ENCODE measurements around the gene ITPKB. TPM values are rescaled to one million over a fixed set of nuclear protein-coding genes. Genes with fewer than 3 reads are reported as not detected.

ITPKB gene
- total RNA-seq, 1 experiment from 2014 or later = 17.7 TPM

DNA sequence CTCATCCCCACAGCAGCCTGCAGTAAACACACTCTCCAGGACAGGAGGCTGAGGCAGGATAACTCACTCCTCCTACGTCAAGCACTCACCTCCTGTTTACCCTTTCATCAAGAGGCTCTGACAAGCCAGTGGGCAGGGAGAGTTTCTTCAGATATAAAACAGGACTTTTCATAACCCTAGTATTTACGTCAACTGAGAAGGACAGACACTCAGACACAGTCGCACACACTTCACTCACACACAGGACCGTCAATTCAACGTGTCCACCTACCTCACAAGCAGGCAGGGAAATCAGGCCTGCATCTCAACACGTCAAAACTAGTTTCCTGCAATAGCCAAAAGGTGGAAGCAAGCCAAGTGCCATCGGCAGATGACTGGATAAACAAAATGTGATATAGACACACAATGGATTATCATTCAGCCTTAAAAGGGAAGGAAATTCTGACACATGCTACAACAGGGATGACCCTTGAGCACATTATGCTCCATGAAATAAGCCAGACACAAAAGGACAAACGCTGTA lies 48.6 kb downstream of the ITPKB start:
- no TSS peak for BruUV-seq (replicated peaks)
- no peaks in the 10 kb centered on the region for H4K20me1 ChIP-seq (ENCODE audit: low read length)
- intact Hi-C loops (cut with micrococcal nuclease) = no loop called here
- H3K27me3 ChIP-seq (ENCODE audit: low read length) = no peaks in the 10 kb centered on the region
- no peaks in the 10 kb centered on the region for H3K9me2 ChIP-seq (replicated peaks; ENCODE audit: low read length)
- TF ChIP-seq, protein P1, sequence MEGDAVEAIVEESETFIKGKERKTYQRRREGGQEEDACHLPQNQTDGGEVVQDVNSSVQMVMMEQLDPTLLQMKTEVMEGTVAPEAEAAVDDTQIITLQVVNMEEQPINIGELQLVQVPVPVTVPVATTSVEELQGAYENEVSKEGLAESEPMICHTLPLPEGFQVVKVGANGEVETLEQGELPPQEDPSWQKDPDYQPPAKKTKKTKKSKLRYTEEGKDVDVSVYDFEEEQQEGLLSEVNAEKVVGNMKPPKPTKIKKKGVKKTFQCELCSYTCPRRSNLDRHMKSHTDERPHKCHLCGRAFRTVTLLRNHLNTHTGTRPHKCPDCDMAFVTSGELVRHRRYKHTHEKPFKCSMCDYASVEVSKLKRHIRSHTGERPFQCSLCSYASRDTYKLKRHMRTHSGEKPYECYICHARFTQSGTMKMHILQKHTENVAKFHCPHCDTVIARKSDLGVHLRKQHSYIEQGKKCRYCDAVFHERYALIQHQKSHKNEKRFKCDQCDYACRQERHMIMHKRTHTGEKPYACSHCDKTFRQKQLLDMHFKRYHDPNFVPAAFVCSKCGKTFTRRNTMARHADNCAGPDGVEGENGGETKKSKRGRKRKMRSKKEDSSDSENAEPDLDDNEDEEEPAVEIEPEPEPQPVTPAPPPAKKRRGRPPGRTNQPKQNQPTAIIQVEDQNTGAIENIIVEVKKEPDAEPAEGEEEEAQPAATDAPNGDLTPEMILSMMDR (conservative IDR thresholded peaks at IDR 0.05; ENCODE audit: low read depth, low read length) = no peak
- TF ChIP-seq EZH2phosphoT487 (IDR thresholded peaks at IDR 0.05; ENCODE audit: borderline replicate concordance, low read length) (no peak), EZH2 (IDR thresholded peaks at IDR 0.05; ENCODE audit: low read length, unreplicated experiment) (no peak)
- H3K79me2 ChIP-seq (ENCODE audit: low read length) = no peaks in the 10 kb centered on the region
- CTCF ChIA-PET = no interaction called here
- no peak overlapping the region for H3K4me3 ChIP-seq (ENCODE audit: low read length)
- no peak overlapping the region for H3K27ac ChIP-seq (ENCODE audit: low read length)
- H3K4me1 ChIP-seq (ENCODE audit: insufficient read depth, low read length) = no peaks in the 10 kb centered on the region
- no peak overlapping the region for H2AFZ ChIP-seq (ENCODE audit: low read length)
- H3K9ac ChIP-seq (ENCODE audit: low read length) = no peak overlapping the region
- no peaks in the 10 kb centered on the region for H3F3A ChIP-seq (ENCODE audit: low read length, unreplicated experiment)
- no peaks in the 10 kb centered on the region for H3K36me3 ChIP-seq (ENCODE audit: low read depth, low read length)
- no peak overlapping the region for H3K4me2 ChIP-seq (ENCODE audit: low read length)
- no peak for DNase-seq
- POLR2A ChIA-PET (ENCODE audit: unreplicated experiment) = no interaction called here
- no peaks in the 10 kb centered on the region for H3K9me3 ChIP-seq (ENCODE audit: low read length)
- no peak for ATAC-seq

DNA sequence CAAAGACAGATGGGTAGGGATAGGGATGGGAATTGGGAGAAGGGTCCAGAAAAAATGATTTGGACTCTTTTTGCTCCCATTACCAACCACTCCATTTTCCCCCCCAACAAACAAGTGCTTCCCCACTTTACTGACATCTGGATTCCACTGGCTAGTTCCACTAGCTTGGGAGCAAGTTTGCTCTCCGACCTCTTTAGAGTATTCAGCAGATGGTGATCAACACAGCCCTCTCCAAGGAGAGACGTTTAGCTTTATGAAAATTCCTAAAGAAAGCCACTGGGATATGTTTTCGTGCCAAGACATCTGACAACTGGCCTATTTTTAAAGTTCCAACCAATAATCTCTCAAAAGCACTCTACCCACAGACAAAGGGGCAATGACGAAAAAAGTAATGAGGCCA lies 50.3 kb downstream of the ITPKB start:
- ChIA-PET POLR2A (ENCODE audit: unreplicated experiment) (no interaction called here), CTCF (interaction anchor here (0.6 kb wide), 1 partner anchor 21 kb away, joined by 3 read pairs; no protein-coding TSS in a partner anchor)
- H3K27me3 ChIP-seq (ENCODE audit: low read length) = no peaks in the 10 kb centered on the region
- H3K79me2 ChIP-seq (ENCODE audit: low read length) = no peaks in the 10 kb centered on the region
- H3K9me2 ChIP-seq (replicated peaks; ENCODE audit: low read length) = no peaks in the 10 kb centered on the region
- intact Hi-C loops (cut with micrococcal nuclease) = no loop called here
- H3K4me1 ChIP-seq (ENCODE audit: insufficient read depth, low read length) = no peaks in the 10 kb centered on the region
- H3K4me3 ChIP-seq (ENCODE audit: low read length) = no peak overlapping the region
- no peaks in the 10 kb centered on the region for H3K9me3 ChIP-seq (ENCODE audit: low read length)
- no peaks in the 10 kb centered on the region for H3K36me3 ChIP-seq (ENCODE audit: low read depth, low read length)
- no peak overlapping the region for H3K27ac ChIP-seq (ENCODE audit: low read length)
- H3F3A ChIP-seq (ENCODE audit: low read length, unreplicated experiment) = no peaks in the 10 kb centered on the region
- no peak overlapping the region for H3K9ac ChIP-seq (ENCODE audit: low read length)
- no peak overlapping the region for H3K4me2 ChIP-seq (ENCODE audit: low read length)
- H2AFZ ChIP-seq (ENCODE audit: low read length) = no peak overlapping the region
- DNase-seq (no peak), ATAC-seq (no peak)
- no peaks in the 10 kb centered on the region for H4K20me1 ChIP-seq (ENCODE audit: low read length)
- no TSS peak for BruUV-seq (replicated peaks)
- no peak for TF ChIP-seq EZH2 (IDR thresholded peaks at IDR 0.05; ENCODE audit: low read length, unreplicated experiment)
- TF ChIP-seq EZH2phosphoT487 (IDR thresholded peaks at IDR 0.05; ENCODE audit: borderline replicate concordance, low read length) = no peak
- TF ChIP-seq, protein P1 (conservative IDR thresholded peaks at IDR 0.05; ENCODE audit: low read depth, low read length) = no peak

DNA sequence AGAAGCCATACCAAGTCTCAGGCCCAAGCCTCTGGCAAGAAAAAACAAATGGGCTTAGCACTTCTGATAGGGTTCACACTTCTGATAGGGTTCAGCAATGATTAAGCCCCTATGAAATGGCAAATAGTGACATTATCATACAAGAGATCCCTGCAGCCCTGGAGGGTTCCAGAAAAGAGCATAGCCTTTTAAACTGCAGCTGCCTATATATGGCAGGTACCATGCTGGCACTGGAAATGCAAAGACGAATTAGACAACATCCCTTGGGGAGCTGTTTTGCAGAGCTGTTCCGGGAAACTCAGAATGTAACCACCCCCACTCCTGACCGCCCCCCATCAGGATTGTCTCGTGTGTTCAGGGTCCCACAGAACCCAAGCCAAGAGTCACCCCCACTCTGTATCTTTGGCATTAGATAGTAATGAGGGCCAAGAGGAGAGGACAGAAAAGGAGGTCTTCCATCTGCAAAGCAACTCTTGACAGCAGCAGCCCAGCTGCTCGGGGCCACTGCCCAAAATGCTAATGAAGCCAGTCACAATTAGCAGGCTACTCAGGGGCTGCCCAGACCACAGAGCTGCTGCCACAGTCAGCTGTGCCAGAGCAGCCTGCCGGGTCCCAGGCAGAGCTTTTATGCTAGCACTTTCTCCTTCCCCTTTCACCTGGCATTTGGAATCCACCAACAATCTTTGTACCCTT lies 50.9 kb downstream of the ITPKB start:
- Histone ChIP-seq H3K36me3 (ENCODE audit: low read depth, low read length) (no peaks in the 10 kb centered on the region), H3K79me2 (ENCODE audit: low read length) (no peaks in the 10 kb centered on the region), H4K20me1 (ENCODE audit: low read length) (no peaks in the 10 kb centered on the region), H3K4me1 (ENCODE audit: insufficient read depth, low read length) (no peaks in the 10 kb centered on the region), H3K4me3 (ENCODE audit: low read length) (no peak overlapping the region), H2AFZ (ENCODE audit: low read length) (no peak overlapping the region), H3K4me2 (ENCODE audit: low read length) (no peak overlapping the region), H3K27ac (ENCODE audit: low read length) (no peak overlapping the region), H3F3A (ENCODE audit: low read length, unreplicated experiment) (no peaks in the 10 kb centered on the region), H3K9me3 (ENCODE audit: low read length) (no peaks in the 10 kb centered on the region), H3K9ac (ENCODE audit: low read length) (no peak overlapping the region), H3K27me3 (ENCODE audit: low read length) (no peaks in the 10 kb centered on the region), H3K9me2 (replicated peaks; ENCODE audit: low read length) (no peaks in the 10 kb centered on the region)
- intact Hi-C loops (cut with micrococcal nuclease) = no loop called here
- no TSS peak for BruUV-seq (replicated peaks)
- TF ChIP-seq EZH2phosphoT487 (IDR thresholded peaks at IDR 0.05; ENCODE audit: borderline replicate concordance, low read length) = no peak
- no peak for TF ChIP-seq EZH2 (IDR thresholded peaks at IDR 0.05; ENCODE audit: low read length, unreplicated experiment)
- TF ChIP-seq, protein P1 (conservative IDR thresholded peaks at IDR 0.05; ENCODE audit: low read depth, low read length) = no peak
- CTCF ChIA-PET = interaction anchor here (0.5 to 1.2 kb wide), 3 partner anchors 21 to 161 kb away, joined by 3 to 4 read pairs (median 4); no protein-coding TSS in a partner anchor
- DNase-seq (no peak), ATAC-seq (no peak)
- POLR2A ChIA-PET (ENCODE audit: unreplicated experiment) = no interaction called here

Measured in PC-3 (cell line).